Measurements from ENCODE around the gene MEPE.

GRCh38 chr4:87880106-87880505 lies 47.3 kb downstream of the MEPE start:
- no peak for TF ChIP-seq CTCF (IDR thresholded peaks at IDR 0.05; ENCODE audit: low read length)
- TF ChIP-seq EZH2 (IDR thresholded peaks at IDR 0.05; ENCODE audit: borderline replicate concordance, low read length) = no peak
